ENCODE measurements around the gene CYSRT1. TPM values are rescaled to one million over a fixed set of nuclear protein-coding genes. Genes with fewer than 3 reads are reported as not detected.

CYSRT1 gene
- total RNA-seq, 2 experiments from 2014 or later = 0.23 TPM; not detected in 1

GRCh38 chr9:137218754-137219271, 6.2 kb upstream of the CYSRT1 start:
- ChIA-PET CTCF (interaction anchor here (1.7 kb wide), 1 partner anchor 8 kb away, joined by 6 read pairs; the partner anchor contains the start of gene RNF224), POLR2A (interaction anchor here (0.6 kb wide), 1 partner anchor 218 kb away, joined by 4 read pairs; no protein-coding TSS in a partner anchor)

GRCh38 chr9:137219757-137220316, 5.1 kb upstream of the CYSRT1 start:
- POLR2A ChIA-PET = no interaction called here
- CTCF ChIA-PET = interaction anchor here (0.8 to 1.4 kb wide), 3 partner anchors 17 to 152 kb away, joined by 3 to 4 read pairs (median 4); no protein-coding TSS in a partner anchor

GRCh38 chr9:137220317-137221094, 4.5 kb upstream of the CYSRT1 start:
- POLR2A ChIA-PET = interaction anchor here (0.6 to 0.8 kb wide), 2 partner anchors 13 to 431 kb away, joined by 4 read pairs; no protein-coding TSS in a partner anchor
- CTCF ChIA-PET = interaction anchor here (0.8 to 1.4 kb wide), 3 partner anchors 16 to 153 kb away, joined by 3 to 4 read pairs (median 4); no protein-coding TSS in a partner anchor

GRCh38 chr9:137221095-137221505, 3.9 kb upstream of the CYSRT1 start:
- ChIA-PET CTCF (interaction anchor here (1.4 kb wide), 1 partner anchor 103 kb away, joined by 4 read pairs; no protein-coding TSS in a partner anchor), POLR2A (interaction anchor here (0.8 to 0.9 kb wide), 2 partner anchors 11 to 13 kb away, joined by 3 to 4 read pairs; no protein-coding TSS in a partner anchor)

- ChIA-PET POLR2A (interaction anchor here (0.9 to 1.6 kb wide), 2 partner anchors 11 to 32 kb away, joined by 3 to 4 read pairs; no protein-coding TSS in a partner anchor), CTCF (interaction anchor here (7.0 kb wide), 1 partner anchor 15 kb away, joined by 49 read pairs; no protein-coding TSS in a partner anchor)
These were observed 3.4 kb upstream of the CYSRT1 start for GRCh38 chr9:137221506-137222111.

- ChIA-PET CTCF (interaction anchor here (0.8 to 7.0 kb wide), 11 partner anchors 14 to 435 kb away, joined by 3 to 49 read pairs (median 3); partner anchors contain the start of gene NPDC1), POLR2A (interaction anchor here (0.5 to 2.6 kb wide), 11 partner anchors 17 to 136 kb away, joined by 3 to 15 read pairs (median 4); partner anchors contain the start of genes MAN1B1, NDOR1, TMEM203 and TPRN)
These were observed 2.5 kb upstream of the CYSRT1 start, which contains the start of gene RNF208 for GRCh38 chr9:137222190-137223077. Gene RNF208, minus strand, starts transcription at chr9:137222240. Its CDS starts 1,028 bp downstream, at chr9:137221212.

- POLR2A ChIA-PET = interaction anchor here (0.5 to 2.6 kb wide), 15 partner anchors 17 to 342 kb away, joined by 3 to 15 read pairs (median 4); partner anchors contain the start of genes ANAPC2, MAN1B1, NDOR1 and SSNA1
- CTCF ChIA-PET = interaction anchor here (0.8 to 7.0 kb wide), 11 partner anchors 13 to 436 kb away, joined by 3 to 49 read pairs (median 3); partner anchors contain the start of gene NPDC1
These were observed 1.6 kb upstream of the CYSRT1 start for GRCh38 chr9:137223078-137223970.

- POLR2A ChIA-PET = interaction anchor here (2.7 kb wide), 1 partner anchor 15 kb away, joined by 6 read pairs; the partner anchor contains the start of gene TUBB4B
- CTCF ChIA-PET = interaction anchor here (0.5 to 7.0 kb wide), 7 partner anchors 11 to 158 kb away, joined by 3 to 49 read pairs (median 6); partner anchors contain the start of gene TUBB4B
These were observed 841 bp downstream of the CYSRT1 start for GRCh38 chr9:137225699-137226331.

GRCh38 chr9:137226338-137227053, 1.5 kb downstream of the CYSRT1 start:
- CTCF ChIA-PET = interaction anchor here (1.0 to 7.0 kb wide), 11 partner anchors 8 to 182 kb away, joined by 3 to 49 read pairs (median 7); partner anchors contain the start of genes ANAPC2, DPP7 and SSNA1
- POLR2A ChIA-PET = interaction anchor here (2.7 kb wide), 1 partner anchor 14 kb away, joined by 6 read pairs; the partner anchor contains the start of gene TUBB4B

- CTCF ChIA-PET = interaction anchor here (0.5 to 7.0 kb wide), 19 partner anchors 9 to 183 kb away, joined by 3 to 49 read pairs (median 5); partner anchors contain the start of genes ANAPC2, DPP7, NPDC1 and SSNA1
- POLR2A ChIA-PET = interaction anchor here (0.6 to 2.7 kb wide), 2 partner anchors 13 to 108 kb away, joined by 3 to 6 read pairs; partner anchors contain the start of gene TUBB4B
These were observed 2.3 kb downstream of the CYSRT1 start, which contains the start of gene RNF224 for GRCh38 chr9:137227054-137227852. Gene RNF224, plus strand, starts transcription at chr9:137227502. Its CDS starts 834 bp downstream, at chr9:137228336.

GRCh38 chr9:137227853-137228505, 3.0 kb downstream of the CYSRT1 start:
- POLR2A ChIA-PET = interaction anchor here (0.6 to 2.7 kb wide), 2 partner anchors 13 to 108 kb away, joined by 3 to 6 read pairs; partner anchors contain the start of gene TUBB4B

GRCh38 chr9:137228506-137228967, 3.6 kb downstream of the CYSRT1 start:
- CTCF ChIA-PET = interaction anchor here (1.4 to 7.0 kb wide), 7 partner anchors 8 to 137 kb away, joined by 3 to 49 read pairs (median 14); partner anchors contain the start of genes ANAPC2, DPP7, SSNA1 and TUBB4B
- POLR2A ChIA-PET = interaction anchor here (2.7 kb wide), 1 partner anchor 12 kb away, joined by 6 read pairs; the partner anchor contains the start of gene TUBB4B

More at GRCh38 chr9:137227853-137228505, 3.0 kb downstream of the CYSRT1 start:
- CTCF ChIA-PET = interaction anchor here (0.7 to 7.0 kb wide), 16 partner anchors 9 to 181 kb away, joined by 3 to 49 read pairs (median 6); partner anchors contain the start of genes ANAPC2, DPP7, NPDC1 and SSNA1

Measured in activated CD8-positive, alpha-beta memory T cell treated with anti-CD3 and anti-CD28 coated beads for 36 hours (primary cell).